HL-60/S4 treated with phorbol 12-myristate 13-acetate at 8.2 ng/mL for 4 days and 3 days (cell line): ENCODE results near the gene ZNHIT3.
"Not testable (repeated sequence)": the region's sequence is repeated elsewhere in the genome, so short reads cannot be mapped to it uniquely, and the experiment has no call there.

Experiments used
- in situ Hi-C: fragments of 300-500 bp; cut with MboI; formaldehyde crosslinking; loops from 2 replicates; pipeline ENCODE4 v1.15.0; 2022; ENCODE audit warnings: low sequenced_read_pairs

The ZNHIT3 gene

DNA sequence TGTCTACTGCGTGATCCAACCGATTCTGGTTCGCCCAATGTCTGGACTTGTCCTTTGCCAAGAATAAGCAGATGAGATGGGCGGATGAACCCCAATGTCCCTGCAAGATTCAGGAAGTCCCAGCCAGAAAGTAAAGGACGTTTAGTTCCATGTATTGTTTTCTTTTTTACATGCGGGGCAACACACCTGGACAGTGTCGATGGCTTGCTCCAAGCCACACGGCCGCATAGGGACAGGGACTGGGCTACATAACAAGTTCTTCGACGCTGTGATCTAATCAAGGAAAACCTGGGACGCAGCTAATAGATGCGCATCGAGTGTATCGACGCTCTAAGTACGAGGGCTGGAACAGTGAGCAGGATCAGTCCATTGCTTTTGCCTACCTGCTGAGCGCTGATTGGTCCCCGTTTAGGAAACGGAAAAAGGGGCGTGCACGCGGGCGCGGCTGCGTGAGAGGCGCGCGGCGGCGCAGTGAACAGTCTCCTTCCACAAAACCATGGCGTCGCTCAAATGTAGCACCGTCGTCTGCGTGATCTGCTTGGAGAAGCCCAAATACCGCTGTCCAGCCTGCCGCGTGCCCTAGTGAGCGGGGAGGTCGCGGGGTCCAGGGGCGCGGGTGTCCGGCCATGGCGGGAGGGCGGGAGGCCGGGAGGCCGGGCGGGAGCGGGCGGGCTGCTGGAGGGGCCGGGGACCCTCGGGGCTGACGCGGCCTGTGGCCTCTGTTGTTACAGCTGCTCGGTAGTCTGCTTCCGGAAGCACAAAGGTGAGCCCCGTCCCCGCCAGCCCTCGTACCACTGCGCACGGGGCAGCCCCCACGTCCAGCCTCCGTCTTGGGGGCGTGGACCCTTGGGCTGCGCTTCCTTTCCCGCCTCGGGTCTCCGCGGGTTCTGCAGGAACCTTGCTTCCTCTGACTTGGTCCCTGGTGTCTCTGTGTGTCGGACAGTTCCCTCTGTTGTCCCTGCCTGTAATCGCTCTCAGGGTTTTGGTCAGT is at the start of gene ZNHIT3:
ZNHIT3 (plus strand) TSS at position 478 of the 991 bp plus-strand sequence; CDS start at position 497, 19 bp downstream.
- in situ Hi-C loops: loop anchor here (25.0 kb wide), 1 partner anchor 524 kb away; no protein-coding TSS in a partner anchor

DNA sequence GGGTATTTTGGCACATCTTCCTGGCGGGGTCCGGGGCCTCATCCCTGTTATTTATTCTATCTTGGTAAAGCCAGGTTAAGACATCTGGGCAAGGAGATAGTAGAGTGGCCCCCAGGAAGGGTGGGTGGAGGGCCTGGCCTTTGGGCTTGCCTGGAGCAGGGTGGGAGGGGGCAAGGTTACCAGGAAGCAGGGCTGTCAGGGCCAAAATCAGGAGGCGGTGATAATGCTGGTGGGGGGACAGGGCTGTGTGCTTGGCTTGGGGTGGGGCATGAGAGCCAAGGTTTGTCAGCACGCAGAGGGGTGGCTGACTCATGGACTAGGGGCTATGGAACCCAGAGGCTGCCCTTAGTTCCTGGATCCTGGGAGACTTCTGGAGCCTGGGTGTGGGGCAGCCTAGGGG is 44.7 kb upstream of the ZNHIT3 start:
- in situ Hi-C loops: not testable (repeated sequence)

DNA sequence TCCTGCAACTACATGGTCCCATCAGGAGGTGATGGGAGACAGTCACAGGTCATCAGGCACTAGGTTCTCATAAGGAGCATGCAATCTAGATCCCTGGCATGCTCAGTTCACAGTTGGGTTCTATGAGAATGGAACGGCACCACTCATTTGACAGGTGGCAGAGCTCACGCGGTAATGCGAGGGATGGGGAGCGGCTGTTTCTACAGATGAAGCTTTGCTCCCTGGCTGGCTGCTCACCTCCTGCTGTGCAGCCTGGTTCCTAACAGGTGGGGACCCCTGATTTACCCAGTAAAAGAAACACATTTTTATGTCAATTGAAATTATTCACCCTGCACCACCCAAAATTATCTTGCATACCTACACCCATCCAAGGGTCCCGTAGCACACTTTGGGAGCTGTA is 42.7 kb upstream of the ZNHIT3 start:
- in situ Hi-C loops: no loop called here

DNA sequence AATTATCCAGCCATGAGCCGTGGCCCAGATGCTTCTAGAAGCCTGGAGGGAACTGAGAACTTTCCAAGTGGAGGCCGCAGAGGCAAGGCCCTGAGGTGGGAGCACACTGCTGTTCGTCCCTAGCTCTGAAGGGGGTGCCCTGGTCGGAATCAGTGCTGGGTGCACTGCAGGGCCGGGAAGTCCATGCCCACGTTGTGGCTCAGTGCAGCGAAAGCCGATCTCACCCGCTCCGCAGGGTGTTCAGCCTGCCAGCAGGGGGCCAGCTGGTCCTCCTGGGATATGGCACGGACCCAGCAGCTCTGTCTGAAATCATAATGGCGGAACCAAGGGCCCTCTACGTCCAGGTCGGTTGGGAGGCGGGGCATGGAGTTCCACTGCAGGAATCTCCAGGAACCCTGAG is 36.5 kb upstream of the ZNHIT3 start:
- in situ Hi-C loops: not testable (repeated sequence)

DNA sequence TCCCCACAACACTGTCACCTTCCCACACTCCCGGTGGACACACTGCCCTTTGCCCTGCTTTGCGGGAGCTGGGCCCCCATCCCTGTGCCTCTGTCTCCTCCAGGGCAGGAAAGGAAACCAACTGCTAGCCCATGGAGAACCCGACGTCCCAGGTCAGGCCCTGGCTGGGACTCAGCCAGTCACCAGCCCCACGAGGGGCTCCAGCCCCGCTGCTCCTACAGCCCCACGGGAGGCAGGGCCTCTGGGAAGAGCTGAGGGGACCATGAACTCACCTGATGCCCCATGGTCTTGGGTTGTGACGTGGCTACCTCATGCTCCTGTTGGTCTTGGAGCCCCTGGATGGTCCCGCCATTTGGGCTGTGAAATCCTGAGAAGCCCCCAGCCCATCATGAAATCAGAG is 33.6 kb upstream of the ZNHIT3 start:
- in situ Hi-C loops: not testable (repeated sequence)

DNA sequence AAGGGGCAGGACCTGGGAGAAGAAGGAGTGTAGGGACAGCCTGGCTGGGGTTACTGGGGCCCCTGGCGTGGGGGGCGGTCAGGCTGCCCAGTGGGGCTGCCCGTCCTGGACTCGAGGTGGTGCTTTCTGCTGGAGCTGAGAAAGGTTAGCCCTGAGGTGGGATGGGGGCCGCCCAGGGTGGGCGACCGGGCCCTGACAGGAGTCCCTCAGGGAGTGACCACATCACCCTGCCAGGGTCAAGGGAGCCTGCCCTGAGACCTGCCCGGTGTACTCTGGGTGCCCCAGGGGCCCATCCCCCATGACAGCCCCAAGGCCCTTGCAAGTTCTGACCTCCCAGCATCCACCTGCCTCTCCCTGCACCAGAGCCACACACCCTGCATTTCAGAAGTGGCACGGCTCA is 28.8 kb upstream of the ZNHIT3 start:
- in situ Hi-C loops: not testable (repeated sequence)

DNA sequence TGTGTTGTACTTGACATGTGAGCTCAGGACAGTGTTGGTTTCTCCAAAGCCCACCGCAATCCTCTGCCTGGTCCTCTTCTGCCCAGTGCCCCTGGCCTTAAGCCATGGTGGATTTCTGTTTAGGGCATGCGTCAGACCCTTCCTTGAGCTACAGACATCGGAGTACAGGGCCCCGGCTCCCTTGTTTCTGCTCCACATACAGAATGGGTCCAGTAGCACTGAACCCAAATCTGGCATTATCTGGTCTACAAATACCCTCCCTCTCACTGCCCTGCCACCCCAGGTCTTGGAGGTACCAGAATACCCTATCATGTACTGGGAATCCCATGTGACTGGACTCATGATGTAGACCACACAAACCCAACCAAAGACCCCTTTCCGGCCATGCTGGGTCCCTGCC is 27.4 kb upstream of the ZNHIT3 start:
- in situ Hi-C loops: no loop called here

DNA sequence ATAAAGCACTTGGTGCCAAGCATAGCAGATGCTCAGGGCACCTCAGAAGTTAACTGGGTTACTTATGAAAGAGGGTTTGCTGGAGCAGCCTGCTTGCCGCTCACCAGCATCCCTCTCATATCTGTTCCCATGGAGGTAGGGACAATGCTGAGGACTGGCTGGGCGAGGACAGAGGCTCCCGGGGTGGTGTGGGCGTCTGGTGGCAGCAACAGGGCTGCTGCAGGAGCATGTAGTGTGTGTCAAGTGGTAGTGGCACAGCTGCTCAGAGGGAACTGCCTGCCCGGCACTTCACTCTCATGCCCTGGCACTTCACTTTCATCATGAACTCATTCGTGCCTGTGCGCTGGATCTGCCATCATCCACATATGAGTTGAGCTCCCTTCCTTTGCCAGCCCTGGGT is 26.9 kb upstream of the ZNHIT3 start:
- in situ Hi-C loops: no loop called here

DNA sequence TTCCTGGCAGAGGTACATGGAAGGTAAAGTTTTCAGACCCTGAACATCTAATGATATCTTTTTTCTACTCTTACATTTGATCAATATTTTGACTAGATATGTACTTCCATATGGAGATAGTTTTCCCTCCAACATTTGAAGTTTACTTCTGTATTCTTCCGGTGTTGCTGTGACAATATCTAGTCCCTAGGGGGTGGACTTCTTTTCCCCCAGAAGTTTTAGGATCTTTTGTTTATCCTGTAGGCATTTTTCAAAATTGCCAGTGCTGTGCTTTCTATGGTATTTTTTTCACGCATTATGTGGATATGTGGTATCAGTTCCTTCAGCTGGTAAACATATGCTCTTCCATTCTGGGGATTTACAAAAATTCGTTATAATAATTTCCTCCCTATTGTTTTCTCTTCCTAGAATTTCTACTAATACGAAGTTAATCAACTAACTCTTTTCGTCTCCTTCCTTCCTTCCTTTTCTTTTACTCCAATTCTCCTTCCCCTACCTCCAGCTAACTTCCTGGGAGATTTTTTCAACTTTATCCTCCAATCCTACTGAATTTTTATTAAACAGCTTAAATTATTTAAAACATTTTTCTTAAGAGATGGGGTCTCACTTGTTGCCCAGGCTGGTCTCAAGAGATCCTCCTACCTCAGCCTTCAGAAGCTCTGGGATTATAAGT is 26.1 kb upstream of the ZNHIT3 start:
- in situ Hi-C loops: no loop called here

DNA sequence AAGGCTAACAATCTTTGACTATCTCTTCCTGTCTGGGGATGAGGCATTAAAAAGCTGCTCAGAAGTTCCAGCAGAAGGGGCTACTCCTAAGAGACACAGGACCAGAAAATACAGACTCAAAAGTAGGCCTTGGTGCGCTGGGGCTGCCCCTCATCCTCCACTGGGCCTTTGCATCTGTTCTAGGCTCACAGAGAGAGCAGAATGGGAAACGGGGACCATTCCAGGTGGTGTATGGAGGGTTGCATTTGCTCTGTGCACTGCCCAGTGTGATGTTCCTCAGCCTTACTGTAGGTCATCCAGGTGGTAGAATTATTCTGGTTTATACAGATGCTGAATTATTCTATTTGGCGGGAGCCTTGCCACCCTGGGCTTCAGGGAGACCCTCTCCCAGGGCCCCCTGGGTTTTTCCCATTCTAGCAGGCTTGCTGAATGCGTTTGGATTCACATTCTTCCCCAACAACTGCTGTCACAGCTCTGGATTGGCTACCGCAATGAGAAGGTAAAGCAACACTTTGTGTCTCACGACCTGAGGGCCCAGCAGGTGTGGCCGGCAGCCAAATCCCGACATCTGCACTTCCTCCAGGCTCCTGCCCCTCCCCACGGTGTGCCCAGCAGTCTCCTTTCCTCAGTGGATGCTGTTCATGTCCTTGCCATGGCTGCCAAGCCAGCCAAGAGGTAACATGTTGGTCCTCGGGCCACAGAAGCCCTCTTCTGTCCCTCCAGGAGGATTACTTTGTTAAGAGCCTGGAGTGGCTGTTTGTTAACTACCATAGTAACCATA is 25.0 kb upstream of the ZNHIT3 start:
- in situ Hi-C loops: no loop called here

DNA sequence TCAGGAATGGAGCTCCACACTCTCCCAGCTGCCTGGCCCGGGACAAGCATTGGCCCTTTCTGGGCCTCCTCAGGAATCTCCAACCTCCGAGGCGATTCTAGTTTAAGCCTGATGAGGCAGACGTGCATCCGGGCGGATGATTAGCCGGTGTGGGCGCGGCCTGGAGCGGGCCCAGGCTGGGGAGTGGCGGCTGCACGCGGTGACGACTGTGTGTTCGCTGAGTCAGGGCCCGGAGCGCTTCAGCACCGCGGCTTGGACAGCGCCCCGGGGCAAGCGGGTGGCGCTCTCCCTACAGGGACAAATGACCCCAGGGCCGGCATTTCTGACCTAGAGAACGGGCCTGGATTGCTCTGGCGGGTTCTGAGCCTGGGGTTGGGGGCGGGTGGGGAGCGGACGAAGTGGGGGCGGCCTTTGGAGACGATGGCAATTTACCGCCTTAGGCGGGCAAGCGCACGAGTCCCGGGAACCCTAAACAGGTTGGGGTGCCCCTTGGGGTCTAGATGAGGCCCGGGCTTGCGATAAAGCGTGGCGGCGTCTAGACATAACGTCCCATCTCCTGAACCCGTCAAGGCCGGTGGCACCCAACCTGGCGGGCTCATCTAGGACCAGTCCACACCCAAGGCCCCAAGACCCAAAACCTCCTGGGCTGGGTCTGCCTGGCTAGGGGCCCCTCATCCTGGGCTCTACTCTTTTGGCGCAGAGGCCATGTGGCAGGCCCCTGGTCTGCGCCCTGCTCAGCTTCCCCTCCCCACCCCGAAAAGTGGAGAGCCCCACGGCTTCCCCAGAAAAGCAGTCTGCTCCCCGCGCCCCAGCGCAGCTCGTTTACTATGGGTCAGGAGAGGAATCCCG is 22.3 kb upstream of the ZNHIT3 start:
- in situ Hi-C loops: no loop called here

DNA sequence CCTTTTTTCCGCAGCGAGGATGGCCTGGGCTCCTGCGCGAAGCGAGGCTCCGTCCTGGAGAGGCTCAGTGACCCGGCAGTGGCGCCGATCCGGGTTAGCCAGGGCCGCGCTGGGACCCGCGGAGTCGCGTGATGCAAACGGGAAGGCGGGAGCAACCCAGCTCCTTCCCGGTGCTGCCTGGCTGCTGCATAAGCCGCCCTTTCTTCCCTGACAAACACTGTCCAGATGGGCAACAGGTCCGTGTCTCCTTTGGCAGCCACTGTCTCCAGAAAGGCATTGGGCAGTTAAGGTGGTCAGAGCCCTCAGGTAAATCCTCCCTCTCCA is 21.8 kb upstream of the ZNHIT3 start:
- in situ Hi-C loops: no loop called here

DNA sequence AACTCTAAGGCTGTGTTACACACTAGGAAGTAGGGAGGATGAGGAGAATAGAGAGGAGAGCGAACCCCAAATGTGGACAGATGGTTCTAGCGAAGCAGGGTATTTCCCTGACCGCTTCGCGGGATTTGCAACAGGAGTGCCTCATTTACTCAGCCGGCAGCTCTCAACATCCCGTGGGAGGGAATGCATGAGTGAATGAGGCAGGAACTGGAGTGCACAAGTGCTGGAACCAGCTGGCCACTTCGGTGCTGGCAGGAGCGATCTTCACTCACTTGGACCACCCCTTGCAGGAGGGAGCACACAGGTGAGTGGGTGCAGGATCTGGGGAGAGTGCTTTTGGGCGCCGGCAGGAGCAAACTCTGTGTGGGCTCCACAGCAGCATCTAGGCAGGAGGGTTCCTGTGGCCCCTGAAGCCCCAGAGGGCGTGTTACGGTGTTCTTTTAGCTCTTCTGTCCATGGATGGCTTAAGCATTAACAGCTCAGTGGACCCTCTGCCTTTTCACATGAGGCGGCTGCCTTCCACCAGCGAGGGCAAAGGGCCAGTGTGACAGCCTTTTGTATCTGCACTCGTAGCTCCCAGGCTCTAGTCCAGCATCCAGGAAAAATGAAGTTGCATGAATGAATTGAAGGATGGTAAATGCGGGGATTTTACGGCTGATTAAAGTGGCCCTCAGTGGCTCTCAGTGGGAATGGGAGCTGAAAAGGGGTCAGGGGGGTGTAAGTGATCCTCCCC is 17.4 kb upstream of the ZNHIT3 start:
- in situ Hi-C loops: no loop called here

DNA sequence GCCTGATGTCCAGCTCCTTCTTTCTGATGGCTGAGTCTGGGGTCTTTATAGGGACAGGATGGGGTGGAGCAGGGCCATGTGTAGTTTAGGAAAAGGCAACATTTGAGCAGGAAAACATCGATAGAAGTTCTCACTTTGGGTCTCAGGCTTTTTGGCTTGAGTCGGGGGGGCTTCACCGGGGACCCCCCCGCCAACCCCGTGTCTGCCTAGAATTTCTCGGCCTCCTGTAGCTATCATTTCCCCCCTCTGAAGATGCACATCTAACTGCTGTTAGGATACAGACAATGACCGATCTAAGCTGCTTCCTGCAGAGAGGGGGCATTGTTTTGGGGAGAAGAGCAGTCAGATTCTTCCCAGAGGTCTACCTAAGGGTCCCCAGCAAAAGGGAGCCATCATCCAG is 16.7 kb upstream of the ZNHIT3 start:
- in situ Hi-C loops: no loop called here

DNA sequence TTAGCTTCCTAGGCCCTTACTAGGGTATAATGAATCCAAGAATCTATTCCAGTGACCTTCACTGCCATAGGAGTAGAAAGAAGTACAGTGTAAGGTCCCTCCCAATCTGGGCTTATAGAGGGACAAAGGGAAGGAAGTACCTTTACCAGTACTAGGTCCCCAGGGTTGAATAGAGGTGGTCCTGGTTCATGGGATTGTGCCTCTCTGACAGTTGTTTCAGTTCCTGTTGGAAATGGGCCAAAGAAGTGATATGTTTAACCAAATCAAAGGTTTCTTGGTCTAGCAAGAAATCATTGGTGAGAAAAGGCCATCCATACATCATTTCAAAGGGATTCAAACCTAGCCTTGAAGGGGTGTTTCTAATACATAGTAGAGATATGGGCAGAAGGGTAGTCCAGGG is 16.0 kb upstream of the ZNHIT3 start:
- in situ Hi-C loops: no loop called here

DNA sequence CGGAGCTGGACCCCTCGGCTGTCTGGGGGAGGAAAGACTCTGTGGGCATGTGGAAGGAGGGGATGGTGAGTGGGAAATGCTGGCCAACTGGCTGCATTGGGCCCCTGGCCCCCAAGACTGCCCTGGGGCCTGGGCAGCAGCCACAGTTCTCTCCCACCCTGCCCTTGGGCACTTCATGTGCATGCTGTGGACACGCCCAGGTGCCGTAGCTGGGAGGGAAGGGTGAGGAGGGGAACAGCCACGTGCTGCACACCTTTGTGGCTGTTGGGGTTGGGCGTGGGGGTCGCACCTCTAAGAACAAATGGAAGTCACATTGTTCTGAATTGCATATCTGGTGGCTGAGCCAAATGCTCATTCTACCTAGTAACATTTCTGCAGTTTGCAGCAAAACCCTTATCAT is 11.9 kb upstream of the ZNHIT3 start:
- in situ Hi-C loops: no loop called here

DNA sequence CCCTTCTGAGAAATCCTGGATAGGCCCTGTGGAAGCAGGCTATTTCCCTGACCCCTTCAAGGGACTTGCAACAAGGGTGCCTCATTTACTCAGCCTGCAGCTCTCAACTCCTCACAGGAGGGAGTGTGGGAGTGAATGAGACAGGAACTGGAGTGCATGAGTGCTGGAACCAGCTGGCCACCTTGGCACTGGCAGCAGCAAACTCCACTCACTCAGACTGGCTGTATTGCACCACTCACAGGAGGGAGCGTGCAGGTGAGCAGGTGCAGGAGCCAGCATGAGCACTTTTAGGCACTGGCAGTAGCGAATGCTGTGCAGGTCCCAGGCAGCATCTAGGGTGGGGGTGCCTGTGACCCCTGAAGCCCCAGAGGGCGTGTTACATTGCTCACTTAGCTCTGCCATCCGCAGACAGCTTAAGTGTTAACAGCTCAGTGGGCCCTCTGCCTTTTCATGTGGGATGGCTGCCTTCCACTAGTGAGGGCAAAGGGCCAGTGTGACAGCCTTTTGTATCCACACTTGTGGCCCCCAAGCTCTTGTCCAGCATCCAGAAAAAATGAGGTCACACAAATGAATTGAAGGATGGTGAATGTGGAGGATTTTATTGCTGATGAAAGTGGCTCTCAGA is 11.0 kb upstream of the ZNHIT3 start:
- in situ Hi-C loops: loop anchor here (25.0 kb wide), 1 partner anchor 513 kb away; no protein-coding TSS in a partner anchor

DNA sequence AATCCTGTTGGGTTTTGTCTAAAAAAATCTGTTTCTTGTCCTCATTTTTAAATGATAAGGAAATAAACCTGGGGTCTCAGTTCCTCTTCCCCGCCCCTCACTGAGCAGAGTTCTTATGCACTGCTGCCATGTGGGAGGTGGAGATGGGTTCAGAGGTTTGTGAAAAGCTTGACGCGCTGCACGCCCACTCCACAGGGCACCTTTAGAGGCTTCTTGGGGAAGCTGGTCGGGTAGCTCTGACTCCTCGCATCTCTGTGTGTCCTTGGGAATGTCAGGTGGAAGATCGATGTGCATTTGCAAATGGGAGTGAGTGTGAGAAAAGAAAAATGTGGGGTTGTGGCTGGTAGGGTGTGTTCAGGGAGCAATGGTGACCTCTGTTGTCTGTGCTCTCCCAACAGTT is 4.7 kb upstream of the ZNHIT3 start:
- in situ Hi-C loops: loop anchor here (25.0 kb wide), 1 partner anchor 520 kb away; no protein-coding TSS in a partner anchor
